ENCODE measurements around the gene FKBP10. TPM values are rescaled to one million over a fixed set of nuclear protein-coding genes. Genes with fewer than 3 reads are reported as not detected.
A peak's percentile ranks its signal among the peaks of the same experiment; 100 is the strongest.
"Not testable (repeated sequence)": the region's sequence is repeated elsewhere in the genome, so short reads cannot be mapped to it uniquely, and the experiment has no call there.

FKBP10 gene, protein sequence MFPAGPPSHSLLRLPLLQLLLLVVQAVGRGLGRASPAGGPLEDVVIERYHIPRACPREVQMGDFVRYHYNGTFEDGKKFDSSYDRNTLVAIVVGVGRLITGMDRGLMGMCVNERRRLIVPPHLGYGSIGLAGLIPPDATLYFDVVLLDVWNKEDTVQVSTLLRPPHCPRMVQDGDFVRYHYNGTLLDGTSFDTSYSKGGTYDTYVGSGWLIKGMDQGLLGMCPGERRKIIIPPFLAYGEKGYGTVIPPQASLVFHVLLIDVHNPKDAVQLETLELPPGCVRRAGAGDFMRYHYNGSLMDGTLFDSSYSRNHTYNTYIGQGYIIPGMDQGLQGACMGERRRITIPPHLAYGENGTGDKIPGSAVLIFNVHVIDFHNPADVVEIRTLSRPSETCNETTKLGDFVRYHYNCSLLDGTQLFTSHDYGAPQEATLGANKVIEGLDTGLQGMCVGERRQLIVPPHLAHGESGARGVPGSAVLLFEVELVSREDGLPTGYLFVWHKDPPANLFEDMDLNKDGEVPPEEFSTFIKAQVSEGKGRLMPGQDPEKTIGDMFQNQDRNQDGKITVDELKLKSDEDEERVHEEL
- 131 and 139 TPM in 2 replicates for total RNA-seq (2014; rRNA removed; shearing (Covaris generic))

DNA sequence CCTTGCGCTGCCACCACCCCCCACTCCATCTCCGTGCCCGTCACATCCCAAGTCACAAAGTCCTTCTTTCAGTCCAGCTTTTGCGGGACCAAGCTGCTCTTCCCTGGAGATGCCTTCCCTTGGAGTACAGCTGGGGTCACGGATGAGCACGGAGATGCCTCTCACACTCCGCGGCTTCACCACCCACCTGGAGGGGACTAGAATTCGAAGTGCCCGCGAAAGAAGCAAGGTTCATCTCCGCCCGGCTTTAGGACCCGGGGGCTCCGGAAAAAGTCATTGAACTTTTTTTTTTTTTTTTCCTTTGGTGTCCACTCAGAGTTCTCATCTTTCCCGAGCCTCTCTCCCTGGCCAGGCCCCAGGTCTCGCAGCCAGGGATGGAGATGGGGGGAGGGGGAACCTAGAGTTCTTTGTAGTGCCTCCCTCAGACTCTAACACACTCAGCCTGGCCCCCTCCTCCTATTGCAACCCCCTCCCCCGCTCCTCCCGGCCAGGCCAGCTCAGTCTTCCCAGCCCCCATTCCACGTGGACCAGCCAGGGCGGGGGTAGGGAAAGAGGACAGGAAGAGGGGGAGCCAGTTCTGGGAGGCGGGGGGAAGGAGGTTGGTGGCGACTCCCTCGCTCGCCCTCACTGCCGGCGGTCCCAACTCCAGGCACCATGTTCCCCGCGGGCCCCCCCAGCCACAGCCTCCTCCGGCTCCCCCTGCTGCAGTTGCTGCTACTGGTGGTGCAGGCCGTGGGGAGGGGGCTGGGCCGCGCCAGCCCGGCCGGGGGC, at the start of gene FKBP10:
TSS of gene FKBP10 (plus strand) at position 624 of the 771 bp plus-strand sequence. CDS start at position 655, 31 bp downstream.
- peak; percentile 76 for DNase-seq (ENCODE audit: low spot score)

GRCh38 chr17:41763327-41763726, 49.5 kb upstream of the FKBP10 start:
- DNase-seq (ENCODE audit: low spot score): no peak

DNA sequence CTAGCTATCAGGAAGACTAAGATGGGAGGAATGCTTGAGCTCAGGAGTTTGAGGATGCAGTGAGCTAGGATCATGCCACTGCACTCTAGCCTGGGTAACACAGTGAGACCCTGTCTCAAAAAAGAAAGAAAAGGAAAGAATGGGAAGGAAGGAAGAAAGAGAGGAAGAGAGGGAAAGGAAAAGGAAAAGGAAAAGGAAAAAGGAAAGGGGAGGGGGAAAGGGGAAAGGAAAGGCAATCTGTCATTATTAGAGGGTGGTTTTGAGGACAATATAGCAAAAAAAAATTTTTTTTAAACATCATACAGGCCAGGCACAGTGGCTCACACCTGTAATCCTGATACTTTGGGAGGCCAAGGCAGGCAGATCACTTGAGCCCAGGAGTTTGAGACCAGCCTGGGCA, 46.7 kb upstream of the FKBP10 start:
- DNase-seq (ENCODE audit: low spot score): no peak

GRCh38 chr17:41767324-41768042, 45.3 kb upstream of the FKBP10 start:
- no peak for DNase-seq (ENCODE audit: low spot score)

GRCh38 chr17:41768682-41769288, 44.0 kb upstream of the FKBP10 start:
- no peak for DNase-seq (ENCODE audit: low spot score)

DNA sequence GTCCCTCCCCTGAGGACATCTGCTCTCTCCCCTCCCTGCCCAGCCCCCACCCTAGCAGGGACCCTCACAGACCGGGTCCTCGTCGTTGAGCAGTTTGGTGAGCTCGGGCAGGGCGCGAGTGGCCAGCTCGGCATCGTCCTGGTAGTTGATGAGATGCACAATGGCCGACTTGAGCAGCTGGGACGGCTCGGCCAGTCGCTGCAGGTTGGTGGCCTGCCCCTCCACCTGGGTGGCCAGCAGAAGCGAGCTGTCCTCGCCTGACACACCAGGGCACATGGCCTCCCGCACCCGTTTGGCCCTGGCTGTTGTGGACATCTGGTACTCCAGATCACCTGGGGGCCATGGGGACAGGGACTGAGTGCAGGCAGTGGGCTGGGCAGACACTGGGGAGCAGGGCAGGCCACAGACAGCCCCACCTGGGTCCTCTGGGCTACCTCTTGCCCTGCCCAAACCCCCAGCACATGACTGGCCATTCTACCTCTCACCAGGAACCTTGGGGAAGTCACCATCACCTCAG, 43.4 kb upstream of the FKBP10 start:
- DNase-seq (ENCODE audit: low spot score): no peak

- no peak for DNase-seq (ENCODE audit: low spot score)
Observed at GRCh38 chr17:41769985-41770384, 42.8 kb upstream of the FKBP10 start.

GRCh38 chr17:41771389-41772206, 41.2 kb upstream of the FKBP10 start:
- no peak for DNase-seq (ENCODE audit: low spot score)

DNA sequence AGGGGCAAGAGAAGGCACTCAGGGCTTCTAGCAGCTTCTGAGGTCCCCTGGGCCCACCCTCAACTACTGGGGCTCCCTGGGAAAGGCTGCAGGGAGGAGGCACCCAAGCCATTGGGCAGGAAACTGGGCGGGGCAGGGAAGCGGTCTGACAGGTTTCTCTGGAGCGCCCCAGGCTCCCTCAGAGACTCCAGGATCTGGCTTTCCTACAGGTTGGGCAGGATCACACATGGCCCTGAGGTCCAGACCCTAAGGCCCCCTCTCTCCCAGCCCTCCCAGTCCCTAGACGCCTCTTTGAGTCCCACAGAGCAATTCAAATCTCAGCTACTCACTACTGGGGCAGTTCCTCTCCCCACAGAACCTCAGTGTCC, 40.6 kb upstream of the FKBP10 start:
- DNase-seq (ENCODE audit: low spot score): no peak

DNA sequence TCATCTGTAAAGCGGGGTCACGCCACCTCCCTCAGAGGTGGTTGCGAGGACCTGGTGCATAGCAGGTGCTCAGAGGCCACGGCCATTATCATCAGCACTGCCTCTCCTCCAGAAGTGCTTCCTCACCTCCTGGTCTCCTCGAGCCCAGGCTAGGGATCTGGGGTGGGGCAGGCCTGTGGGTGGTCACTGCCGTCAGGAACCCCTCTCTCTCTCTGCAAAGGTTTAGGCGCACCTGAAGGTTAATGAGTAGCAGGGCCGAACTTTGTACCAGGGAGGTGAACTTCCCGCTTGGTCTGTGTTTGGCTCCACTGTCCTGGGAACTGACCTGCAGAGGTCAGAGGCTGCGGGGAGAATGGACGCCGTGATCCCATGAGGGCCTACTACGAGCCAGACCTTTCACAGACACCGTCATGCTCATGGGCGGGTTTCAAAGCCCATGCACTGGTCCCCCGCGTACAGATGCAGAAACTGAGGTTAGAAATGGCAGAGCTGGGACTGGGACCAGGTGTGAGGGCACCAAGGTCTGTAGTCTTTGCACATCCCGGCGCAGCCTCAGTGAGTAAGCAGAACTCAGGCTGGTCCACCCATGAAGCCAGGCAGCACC, 40.1 kb upstream of the FKBP10 start:
- DNase-seq (ENCODE audit: low spot score): no peak

DNA sequence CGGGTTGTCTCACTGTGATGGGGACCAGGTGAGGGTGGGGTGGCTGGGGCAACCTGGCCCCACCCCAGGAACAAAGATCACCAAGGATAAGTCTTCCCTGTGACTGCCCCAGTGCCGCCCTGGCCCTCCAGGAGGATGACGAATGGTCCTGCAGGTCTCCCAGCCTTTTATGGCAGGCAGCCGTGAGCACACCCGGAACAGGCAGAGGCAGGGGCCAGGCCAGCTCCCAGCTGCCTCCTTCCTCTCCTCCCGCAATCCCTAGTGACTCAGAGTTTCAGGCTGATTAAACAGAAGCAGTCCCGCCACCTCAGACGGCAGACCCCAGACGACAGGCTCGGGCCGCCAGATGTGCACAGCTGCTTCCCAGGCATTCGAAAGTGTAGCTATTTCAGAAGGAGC, 39.6 kb upstream of the FKBP10 start:
- DNase-seq (ENCODE audit: low spot score): peak; percentile 93

GRCh38 chr17:41773731-41774193, 39.0 kb upstream of the FKBP10 start:
- no peak for DNase-seq (ENCODE audit: low spot score)

DNA sequence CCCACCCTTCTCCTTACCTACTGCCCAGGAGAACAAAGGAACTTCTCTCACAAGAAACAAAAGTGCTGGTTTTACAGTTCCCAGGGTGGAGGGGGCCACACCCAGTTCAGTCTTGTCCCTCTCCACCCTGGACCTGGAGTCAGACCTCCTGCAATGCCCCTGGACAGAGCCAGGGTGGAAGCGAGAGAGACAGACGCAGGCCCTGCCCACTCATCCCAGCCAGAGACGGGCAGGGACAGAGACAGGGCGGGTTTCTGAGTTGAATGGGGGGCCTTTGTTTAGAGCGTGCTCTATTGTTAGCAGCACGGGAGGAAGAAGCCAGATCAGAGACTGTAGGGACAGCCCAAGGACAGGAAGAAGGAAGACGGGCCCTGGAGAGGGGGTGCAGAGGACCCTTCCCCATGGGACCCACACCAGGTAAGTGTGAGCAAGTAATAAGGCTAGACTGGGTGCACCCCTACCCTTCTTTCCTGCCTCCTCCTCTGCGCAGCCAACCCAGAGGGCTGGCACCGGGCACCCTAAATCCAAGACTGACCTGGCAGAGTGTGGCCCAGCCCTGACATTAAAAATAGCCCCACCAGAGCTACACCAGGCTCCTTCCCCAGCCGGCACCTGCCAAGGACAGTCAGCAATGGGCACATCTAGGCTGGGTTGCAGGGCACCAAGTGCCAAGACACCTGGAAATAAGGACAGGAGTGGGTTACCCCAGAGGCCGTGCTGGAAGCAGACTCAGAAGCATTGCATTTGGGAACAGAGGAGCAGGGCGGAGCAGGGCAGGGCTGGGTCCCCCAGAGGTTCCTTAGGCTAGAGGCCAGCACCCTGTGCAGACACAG, 37.2 kb upstream of the FKBP10 start:
- DNase-seq (ENCODE audit: low spot score): peak; percentile 50

- DNase-seq (ENCODE audit: low spot score): not testable (repeated sequence)
Observed at GRCh38 chr17:41776262-41776900, 36.4 kb upstream of the FKBP10 start.

DNA sequence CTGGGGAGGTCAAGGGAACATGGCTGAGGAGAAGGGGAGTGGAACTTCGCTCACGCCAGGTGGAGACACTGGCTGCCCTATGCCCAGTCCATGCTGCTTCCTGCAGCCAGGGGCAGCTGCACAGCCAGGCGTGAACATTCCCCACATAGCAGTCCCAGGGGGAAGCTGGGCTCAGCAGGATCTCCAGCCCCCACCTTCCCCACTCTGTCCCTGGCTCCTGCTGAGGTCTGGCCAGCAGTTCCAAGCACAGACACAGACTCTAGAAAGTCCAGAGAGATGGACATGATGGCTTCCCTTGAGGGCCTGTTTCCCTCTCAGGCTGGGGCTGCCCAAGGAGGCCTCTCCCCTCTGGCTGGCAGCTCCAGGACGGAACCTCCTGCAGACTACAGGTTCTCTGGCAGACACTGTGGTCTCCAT, 35.6 kb upstream of the FKBP10 start:
- peak; percentile 74 for DNase-seq (ENCODE audit: low spot score)

- DNase-seq (ENCODE audit: low spot score): peak; percentile 95
Observed at GRCh38 chr17:41777574-41778188, 35.1 kb upstream of the FKBP10 start.

DNA sequence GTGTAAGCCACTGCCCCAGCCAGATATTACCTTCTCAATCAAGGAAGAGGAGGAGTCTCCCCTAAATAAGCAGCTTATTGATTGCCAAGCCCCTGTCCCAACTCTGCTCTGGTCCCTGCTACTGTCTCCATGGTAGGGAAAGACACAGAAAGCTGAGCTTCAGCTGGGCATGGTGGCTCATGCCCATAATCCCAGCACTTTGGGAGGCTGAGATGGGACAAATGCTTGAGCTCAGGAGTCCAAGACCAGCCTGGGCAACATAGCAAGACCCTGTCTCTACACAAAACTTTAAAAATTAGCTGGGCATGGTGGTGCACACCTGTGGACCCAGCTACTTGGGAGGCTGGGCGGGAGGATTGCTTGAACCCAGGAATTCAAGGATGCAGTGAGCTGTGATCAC, 32.9 kb upstream of the FKBP10 start:
- no peak for DNase-seq (ENCODE audit: low spot score)
